Lower leg skin (tissue), 3 donors: ENCODE data around the gene FAM163A.

Experiments used
- CTCF ChIP-seq, 3 donors: fragments of 450-650 bp; IDR thresholded peaks; one replicate each; pipeline ENCODE4 v1.5.1; 2016; ENCODE audit warnings: antibody characterized with exemption in 3 of 3, mild to moderate bottlenecking in 3 of 3, moderate library complexity in 2 of 3
- POLR2A ChIP-seq, 2 donors: fragments of 450-650 bp; IDR thresholded peaks; one replicate each; pipeline ENCODE4 v1.6.1; 2016 to 2017; ENCODE audit warnings: antibody characterized with exemption in 2 of 2, mild to moderate bottlenecking in 1 of 2, moderate library complexity in 1 of 2

- no peak for TF ChIP-seq CTCF (IDR thresholded peaks at IDR 0.05)
- no peak for TF ChIP-seq POLR2A (IDR thresholded peaks at IDR 0.05)
These were observed 28.5 kb upstream of the FAM163A start for GRCh38 chr1:179714623-179715022.
